DMS53 (cell line): Measurements from ENCODE around the gene MRPL34.

Source experiments
- DNase-seq: peaks from one replicate; lab custom pipeline; 2025; lab: John Stamatoyannopoulos, UW

The MRPL34 gene

DNA sequence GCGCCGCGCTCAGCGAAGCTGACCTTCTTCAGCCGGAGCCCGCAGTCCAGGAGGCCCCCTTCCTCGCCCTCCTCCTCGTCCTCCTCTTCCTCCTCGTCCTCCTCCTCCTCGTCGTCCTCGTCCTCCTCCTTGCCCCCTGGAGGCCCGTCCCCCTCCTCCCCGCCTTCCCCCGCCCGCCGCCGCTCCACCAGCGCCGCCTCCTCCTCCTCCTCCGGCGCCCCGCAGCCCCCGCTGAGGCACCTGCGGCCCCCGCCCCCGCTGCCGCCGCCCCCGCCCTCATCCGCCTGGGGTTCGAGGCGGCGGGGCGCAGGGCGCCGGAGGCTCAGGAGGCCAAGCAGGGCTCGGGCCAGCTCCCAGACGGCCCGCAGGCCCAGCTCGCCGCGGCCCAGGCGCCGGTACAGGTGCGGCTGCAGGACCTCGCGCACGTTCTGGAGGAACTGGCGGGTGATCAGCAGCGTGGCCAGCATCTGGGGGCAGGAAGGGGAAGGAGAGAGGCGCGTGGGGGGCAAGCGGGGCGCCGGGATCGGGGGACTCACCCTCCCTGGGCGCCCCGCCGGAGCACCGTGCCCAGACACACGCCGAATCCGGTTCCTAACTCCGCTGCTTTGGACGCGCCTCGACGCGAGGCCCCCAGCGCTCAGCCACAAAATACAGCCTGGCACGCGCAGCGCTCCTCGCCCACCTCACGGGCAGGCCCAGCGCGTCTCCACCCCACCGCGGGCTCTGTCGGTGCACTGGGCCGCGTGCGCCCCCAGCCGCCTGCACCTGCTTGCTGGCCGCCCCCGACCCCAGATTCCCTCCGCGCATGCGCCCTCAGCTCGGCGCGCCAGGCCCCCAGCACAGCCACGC is 23.1 kb downstream of the MRPL34 start:
- peak; percentile 71 for DNase-seq

DNA sequence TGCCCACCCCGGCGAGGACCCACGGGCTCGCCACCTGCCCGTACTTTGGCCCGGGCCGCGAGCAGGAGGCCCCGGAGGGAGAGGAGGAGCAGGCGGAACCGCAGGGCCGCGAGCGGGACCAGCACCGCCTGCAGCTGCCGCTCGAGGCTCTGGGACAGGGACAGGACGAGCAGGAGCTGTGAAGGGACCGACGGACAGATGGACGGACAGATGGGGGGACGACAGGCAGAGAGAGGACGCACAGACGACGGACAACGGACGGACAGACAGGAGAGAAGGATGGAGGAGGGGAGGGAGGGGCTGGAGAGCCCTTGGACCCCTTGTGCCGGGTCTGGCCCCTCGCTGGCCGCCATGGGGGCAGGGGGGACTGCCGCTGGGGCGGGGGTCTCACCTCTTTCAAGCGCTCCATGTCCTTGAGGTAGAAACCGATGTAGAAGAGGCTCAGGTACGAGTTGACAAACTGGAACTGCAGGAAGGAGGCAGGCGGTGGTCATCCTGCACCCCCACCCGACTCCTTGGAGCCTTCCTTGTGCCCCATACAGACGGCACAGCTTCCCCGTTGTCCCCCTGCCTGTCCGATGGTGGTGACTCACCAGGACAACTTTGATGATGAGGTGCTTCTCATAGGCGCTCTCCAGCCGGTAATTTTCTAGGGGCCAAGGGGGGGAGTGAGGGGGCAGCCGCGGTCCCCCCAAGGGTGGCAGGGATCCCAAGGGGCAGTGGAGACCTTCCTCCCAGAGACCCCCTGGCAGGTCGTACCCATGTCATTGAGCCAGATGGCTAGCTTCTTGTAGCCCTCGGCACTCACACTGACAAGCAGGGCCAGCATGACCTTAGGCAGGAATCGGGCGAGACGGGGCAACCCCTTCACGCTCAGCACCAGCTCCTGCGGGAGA is 23.9 kb downstream of the MRPL34 start:
- peak; percentile 59 for DNase-seq

DNA sequence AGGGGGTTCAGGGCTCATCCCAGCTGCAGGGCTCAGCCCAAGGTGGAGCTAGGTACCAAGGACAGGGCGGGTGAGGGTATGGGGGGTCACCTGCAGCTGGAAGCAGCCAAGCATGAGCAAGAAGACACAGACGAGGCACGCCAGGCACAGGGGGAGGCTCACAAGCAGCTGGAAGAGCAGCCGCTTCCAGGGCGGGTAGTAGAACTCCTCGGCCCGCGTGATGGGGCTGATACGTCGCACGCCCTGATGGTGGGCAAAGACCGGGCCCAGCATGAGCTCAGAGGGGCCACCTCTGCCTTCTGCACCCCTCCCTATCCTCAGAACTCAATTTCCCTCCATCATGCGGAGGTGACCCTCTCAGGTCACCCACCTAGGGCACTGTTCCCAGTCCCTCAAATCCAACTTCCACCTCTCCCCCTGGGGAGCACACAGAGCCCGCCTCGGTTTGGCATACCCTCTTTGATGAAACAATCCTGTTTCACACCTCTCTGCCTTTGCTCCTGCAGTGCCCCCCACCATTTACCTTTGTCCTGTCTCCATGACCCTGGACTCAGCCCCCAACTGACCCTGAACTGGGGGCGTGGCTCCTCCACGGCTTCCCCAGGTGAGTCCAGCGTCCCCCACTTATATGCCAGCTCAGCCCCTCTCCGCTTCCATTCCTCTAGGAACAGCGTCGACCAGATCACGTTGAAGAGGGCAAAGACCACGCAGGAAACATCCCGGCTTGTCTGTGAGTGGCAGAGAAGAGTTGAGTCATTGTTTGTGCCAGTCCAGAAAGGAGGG is 24.8 kb downstream of the MRPL34 start:
- no peak for DNase-seq

DNA sequence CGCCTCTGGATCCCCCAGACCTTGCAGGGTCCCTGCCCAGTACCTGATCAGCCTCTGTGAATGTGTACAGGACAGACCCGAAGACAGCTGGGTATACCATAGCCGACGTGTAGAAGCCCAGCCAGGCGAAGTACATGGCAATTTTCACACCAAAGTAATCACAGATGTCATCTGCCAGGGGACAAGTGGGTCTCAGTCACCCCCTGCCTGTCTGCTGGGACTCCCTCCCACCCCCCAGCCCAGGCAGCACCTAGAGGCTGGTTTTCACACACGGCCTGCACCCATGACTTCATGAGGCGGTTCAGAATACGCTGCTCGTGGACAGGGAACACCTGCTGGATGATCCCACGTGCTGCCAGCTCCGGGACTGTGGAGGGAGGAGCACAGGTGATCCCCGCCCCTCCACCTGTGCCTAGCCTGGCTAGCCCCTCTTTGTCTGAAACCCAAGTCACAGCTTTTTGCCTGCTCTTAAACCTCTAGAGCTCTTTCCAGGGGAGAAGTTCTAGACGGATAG is 25.4 kb downstream of the MRPL34 start:
- DNase-seq: peak; percentile 75

DNA sequence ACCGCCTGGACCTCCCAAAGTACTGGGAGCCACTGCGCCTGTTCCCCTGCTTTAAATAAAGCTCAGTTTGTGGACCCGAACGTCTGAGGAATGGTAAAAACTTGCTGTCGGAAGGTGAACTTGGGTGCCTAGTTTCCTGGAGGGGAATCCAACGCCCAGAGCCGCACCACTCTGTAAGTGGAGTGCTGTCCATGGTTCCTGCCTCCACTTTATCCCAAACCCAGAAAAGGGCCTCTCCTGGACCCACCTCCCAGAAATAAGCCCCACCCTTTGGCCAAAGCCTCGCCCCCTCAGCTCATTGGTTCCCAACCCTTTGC is 26.6 kb downstream of the MRPL34 start:
- DNase-seq: no peak

DNA sequence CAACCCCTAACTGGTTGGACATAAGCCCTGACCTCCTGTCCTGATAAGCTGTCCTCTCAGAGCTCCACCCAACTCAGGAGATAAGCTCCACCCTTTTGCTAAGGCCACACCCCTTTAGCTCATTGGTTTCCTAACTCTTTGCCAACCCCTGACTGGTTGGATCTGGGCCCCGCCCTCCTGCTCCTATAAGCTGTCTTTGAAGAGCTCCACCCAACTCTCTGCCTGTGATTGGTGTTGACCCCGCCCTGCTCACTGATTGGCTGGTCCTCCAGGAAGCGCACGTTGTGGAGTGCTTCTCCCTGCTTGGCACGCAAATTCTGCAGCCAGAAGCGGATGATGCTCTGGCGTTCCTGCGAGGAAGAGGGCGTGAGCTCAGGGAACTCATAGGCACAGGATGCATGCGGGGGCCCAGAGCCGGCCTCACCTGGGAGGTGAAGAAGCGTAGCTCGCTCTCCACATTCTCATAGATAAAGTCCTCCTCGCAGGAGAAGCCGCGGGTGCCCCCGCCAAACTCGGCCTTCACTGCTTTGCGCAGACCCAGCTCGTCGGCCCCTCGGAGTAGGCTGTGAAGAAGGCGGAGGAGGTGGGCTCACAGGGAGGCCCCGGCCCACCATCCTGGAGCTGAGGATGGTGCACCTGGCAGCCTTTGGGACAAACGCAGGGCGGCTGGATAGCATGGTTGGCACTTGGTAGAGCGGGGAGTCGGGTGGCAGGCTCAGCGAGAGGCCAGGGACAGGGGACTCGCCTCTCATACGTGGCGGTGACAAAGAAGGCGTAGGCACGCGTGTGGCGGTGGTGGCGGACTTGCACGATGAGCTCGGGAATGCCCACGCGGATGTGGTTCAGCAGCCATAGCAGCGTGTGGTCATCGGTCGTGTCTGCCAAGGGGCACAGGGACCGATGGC is 27.3 kb downstream of the MRPL34 start:
- peak; percentile 63 for DNase-seq

DNA sequence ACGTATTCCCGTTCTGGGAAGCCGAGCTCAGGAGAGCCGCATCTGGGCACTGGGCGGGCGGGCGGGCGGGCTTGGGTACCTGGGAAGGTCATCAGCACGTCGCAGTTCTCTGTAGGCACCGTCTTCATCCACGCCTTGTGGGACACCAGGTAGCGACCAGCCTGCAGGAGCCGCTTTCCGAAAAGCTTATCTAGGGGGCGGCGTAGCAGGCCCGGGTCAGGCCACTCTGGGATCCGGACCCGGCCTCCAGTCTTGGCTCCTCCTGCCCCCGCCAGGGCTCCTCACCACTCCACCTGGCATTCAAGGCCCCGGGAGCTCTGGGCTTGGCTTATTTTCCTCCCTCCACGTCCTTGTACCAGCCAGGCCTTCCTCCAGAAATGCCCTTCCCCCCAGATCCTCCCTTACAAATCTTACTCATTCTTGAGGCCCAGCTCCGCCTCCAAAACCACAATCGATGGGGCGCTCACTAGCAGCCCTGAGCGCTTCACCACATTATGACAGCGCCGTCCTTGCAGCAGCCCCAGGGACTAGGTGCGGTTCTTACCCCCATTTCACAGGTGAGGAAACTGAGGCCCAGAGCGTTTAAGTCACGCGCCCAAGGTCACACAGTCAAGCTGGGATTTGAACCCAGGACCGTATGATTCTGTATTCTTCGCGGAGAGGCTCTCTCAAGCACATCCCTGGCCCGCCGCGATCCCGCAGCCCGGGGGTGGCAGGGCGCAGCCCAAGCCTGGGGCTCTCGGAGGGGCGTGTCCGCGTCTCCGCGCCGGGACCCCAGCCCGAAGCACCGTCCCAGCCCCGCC is 28.1 kb downstream of the MRPL34 start:
- DNase-seq: no peak

DNA sequence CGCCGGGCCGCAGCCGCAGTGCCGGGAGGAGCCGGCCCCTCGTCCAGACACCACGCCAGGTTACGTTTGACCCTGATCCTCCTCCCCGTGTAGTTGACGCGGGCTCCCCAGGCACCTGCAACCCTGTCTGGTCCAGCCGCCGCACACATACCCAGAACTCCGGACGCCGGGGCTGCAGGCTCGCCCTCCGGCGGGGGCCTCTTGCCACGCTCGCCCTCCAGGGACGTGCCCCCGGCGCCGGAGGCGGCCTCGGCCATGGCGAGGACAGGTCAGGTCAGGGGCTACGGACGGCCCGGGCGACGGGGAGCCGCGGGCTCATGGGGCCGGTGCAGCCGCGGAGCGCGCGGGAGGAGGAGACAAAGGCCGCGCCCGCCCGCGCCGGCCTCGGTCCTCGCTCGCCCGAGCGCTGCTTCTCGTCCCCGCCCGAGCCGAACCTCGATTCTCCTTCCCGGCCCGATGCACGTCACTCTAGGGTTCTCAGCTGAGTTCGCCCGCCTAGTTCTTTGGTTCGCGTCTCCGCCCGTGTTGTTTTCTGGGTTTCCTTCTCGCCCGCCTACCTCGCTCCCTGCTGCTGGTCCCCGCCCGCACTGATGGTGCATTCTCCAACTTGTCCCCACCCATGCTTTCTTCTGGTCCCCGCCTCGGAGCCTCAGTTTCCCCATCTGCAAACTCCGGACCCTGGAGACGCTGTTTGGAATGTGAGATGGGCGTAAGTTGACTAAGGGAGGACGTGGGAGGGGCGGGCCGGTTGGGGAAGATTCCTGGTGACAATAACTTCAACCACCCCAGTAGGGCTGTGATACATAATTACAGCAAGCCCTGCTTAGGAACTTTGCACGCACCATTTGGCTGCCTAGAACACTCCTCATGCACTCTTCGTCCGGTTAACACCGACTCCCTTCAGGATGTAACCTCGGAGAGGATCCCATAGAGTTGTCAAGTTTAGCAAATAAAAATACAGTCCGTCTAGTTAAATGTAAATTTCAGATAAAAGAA is 29.0 kb downstream of the MRPL34 start, which contains the start of gene ANO8:
ANO8 (minus strand) TSS at position 442 of the 996 bp plus-strand sequence; CDS start at position 257, 185 bp downstream.
- DNase-seq: peak; percentile 98

DNA sequence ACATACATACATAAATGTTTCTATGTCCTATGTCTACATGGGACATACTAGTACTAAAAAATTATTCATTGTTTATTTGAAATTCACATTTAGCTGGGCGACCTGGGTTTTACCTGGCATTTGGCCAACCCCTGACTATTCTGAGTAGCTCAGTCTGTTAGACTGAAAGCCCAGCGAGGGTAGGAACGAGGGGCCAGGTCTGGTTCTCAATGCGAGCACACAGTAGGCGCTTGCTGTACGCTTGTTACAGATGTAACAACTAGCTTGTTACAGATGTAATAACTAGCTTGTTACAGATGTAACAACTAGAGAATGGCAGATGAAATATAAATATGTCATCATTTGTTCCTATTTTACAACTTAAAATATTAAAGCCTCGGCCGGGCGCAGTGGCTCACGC is 29.9 kb downstream of the MRPL34 start:
- DNase-seq: peak; percentile 34

DNA sequence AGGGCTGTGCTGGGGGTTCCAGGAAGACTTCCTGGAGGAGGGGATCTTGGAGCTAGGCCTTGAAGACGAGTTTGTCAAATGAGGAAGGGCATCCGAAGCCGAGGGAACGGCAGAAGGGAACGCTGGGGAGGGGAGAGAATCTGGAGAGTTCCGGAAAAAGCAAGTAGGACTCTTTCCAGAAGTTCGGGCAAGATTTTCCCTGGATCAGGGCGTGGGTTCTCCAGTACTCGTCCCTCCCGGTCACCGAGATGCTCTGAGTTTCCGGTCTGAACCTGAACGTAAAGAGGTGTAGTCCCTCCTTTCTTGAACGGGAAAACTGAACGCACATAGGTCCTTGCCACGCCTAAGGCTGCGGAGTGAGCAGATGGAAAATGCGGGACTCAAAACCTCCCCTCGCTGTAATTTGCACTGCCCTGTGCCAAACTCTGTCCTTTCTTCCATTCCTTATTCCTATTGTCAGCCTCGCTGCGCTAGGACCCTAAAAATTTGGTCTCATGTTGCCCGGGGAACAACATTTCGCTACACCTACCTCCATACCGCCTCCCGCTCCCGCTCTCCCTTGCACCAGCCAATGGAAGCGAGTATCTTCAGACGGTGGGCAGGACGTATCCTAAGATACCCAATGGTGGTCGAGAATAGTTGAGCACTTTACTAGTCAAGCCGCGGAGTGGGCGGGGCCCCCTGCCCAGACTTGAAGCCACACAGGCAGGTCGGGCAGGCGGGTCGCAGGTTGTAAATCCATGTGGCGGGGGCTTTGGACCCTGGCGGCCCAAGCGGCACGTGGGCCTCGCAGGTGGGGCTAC is 31.4 kb downstream of the MRPL34 start, which contains the start of gene GTPBP3:
GTPBP3 (plus strand) TSS at position 682 of the 803 bp plus-strand sequence; CDS start at position 741, 59 bp downstream.
- peak; percentile 99 for DNase-seq

DNA sequence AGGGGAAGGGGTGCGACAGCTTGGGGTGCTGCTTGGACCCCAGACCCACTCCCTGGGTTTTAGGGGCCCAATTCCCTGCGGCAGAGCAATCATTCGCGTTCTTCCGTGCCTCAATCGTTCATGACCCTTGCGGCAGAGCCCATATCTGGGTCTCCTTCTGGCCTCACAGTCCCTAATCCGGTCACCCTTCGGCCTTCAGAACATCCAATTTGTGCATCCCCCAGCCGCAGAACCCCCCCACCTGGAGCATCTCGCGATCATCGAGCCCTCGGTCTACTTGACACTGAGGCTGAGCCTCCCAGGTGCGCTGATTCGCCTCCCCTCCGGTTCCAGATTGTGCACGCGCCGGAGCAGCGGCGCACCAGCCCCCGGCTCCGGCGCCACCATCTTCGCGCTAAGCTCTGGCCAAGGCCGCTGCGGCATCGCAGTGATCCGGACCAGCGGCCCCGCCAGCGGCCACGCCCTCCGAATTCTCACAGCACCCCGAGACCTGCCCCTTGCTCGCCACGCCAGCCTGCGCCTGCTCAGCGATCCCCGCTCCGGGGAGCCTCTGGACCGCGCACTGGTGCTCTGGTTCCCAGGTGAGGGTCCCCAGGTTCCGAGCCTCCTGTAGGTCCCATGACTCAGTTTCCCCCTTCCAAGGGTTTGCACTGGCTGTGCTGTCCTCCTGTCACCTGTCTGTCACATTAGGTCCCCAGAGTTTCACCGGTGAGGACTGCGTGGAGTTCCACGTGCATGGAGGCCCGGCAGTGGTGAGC is 32.2 kb downstream of the MRPL34 start:
- DNase-seq: peak; percentile 58

DNA sequence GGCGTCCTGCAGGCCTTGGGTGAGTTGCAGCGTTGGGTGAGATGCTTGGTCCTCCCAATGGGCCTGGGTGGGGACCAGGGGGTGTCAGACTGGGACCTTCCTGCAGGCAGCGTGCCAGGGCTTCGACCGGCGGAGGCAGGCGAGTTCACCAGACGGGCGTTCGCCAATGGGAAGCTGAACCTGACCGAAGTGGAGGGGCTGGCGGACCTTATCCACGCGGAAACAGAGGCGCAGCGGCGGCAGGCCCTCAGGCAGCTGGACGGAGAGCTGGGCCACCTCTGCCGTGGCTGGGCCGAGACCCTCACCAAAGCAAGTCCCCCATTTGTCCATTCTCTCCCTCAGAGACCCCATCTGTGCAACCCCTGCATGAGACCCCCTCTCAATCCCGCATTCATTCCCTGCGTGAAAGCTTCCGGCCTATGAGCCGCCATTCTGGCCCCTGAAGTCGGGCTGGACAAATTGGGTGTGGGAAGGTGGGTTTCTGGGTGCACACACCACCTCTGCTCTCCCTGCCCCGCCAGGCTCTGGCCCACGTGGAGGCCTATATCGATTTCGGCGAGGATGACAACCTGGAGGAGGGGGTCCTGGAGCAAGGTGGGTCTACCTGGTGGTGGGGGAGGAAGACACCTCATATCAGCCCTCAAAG is 32.9 kb downstream of the MRPL34 start:
- no peak for DNase-seq

DNA sequence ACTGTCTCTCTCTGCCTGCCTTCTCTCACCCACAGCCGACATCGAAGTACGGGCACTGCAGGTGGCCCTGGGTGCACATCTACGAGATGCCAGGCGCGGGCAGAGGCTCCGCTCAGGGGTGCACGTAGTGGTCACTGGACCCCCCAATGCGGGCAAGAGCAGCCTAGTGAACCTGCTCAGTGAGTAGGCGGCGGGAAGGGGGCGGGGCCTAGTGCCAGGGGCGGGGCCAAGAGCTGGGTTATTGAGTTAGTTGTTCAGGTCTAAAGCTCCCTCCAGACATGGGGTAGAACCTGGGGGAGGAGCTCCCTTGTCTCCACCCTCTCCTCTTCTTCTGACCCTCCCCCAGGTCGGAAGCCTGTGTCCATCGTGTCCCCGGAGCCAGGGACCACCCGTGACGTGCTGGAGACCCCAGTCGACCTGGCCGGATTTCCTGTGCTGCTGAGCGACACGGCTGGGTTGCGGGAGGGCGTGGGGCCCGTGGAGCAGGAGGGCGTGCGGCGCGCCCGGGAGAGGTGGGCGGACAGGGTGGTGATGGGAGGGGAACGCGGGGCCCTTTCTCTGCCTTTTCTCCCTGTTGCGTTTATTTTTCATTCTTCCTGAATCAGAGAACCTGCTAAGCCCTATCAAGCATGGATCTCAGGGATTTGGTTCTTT is 33.5 kb downstream of the MRPL34 start:
- no peak for DNase-seq

DNA sequence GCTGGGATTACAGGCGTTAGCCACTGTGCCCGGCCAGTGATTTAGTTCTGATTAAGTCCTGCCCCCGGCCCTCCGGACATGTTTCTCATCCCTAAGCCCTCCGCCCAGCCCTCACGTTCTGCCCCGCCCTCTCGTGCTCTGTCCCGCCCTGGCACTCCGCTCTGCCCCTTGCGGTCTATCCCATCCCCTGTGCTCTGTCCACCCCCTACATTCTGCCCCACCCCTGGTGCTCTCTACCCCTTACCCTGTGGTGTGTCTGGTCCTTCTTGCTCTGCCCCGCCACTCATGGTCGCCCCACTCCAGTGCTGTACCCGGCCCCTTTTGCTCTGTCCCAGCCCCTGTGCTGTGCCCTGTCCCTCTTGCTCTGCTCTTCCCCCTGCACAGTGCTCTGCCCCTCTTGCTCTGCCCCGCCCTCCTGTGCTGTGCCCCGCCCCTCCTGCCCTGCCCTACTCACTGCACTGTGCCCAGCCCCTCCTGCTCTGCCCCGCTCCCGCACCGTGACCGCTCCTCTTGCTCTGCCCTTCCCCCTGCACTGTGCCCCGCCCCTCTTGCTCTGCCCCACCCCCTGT is 34.7 kb downstream of the MRPL34 start:
- no peak for DNase-seq

DNA sequence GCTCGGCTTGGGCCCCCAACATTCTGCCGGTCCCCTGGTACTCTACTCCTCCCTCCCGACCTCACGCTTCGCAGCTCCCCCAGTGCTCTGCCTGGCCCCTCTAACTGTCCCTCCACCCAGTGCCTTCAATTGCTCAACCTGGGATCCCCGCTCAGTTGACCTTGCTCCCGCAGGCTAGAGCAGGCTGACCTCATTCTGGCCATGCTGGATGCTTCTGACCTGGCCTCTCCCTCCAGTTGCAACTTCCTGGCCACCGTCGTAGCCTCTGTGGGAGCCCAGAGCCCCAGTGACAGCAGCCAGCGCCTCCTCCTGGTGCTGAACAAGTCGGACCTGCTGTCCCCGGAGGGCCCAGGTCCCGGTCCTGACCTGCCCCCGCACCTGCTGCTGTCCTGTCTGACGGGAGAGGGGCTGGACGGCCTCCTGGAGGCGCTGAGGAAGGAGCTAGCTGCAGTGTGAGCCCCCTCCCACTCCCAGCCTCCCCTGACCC is 35.2 kb downstream of the MRPL34 start:
- DNase-seq: no peak
